ENCODE results near the gene BMAL2.

GRCh38 chr12:27296674-27297073, 36.0 kb upstream of the BMAL2 start:
- TF ChIP-seq POLR2A (IDR thresholded peaks at IDR 0.05; ENCODE audit: low read depth, low read length) (no peak), TAF1 (IDR thresholded peaks at IDR 0.05; ENCODE audit: borderline replicate concordance, low read depth, low read length) (no peak), POLR2AphosphoS5 (IDR thresholded peaks at IDR 0.05; ENCODE audit: low read depth, low read length) (no peak)

All from GM12892 (cell line).